Measurements from ENCODE around the gene PADI3. TPM values are rescaled to one million over a fixed set of nuclear protein-coding genes. Genes with fewer than 3 reads are reported as not detected.

The PADI3 gene
- total and polyA plus RNA-seq, 2 of the 13 experiments (the other 11 are each of a cell fraction or from before 2014, with no cell fraction given), result not detected

DNA sequence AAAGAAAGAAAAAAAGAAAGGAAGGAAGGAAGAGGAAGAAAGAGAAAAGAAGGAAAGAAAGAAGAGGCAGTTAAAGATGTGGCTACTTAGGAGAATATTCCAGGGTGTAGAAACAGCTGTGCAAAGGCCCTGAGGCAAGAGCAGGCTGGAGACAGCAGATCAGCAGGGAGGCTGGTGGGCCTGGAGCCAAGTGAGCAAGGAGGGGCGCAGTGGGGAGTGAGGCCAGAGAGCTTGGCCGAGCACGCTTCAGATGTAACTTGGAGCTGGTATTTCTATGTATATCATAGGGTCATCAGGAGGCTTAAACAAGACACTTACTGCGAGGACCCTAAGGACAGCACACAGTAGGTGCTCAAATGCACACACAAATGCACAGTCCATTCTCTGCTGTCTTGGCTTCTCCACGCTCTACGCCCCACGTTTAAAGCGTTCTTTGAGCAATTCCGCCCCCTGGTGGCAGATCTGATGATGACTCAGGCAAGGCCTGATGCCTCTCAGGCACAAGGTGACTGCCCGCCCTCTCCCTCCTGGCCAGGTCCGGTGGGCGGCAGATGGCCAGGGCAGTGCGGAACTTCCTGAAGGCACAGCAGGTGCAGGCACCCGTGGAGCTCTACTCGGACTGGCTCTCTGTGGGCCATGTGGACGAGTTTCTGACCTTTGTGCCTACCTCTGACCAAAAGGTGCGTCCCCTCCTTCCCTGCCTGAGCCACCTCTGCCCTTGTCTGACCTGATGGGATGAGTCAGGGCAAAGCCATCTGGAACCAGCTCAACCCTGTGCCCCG is 11.9 kb upstream of the PADI3 start (continued):
- TF ChIP-seq ZMYM2 (CRISPR knock-in tag; IDR thresholded peaks at IDR 0.05) (0 out of 2 replicates have a peak, but pooled peaks have one; percentile 29), NR2F1 (CRISPR knock-in tag; IDR thresholded peaks at IDR 0.05) (peak in 1 of 2 experiments; percentile 60; a peak in 2 of 4 replicates), ZNF282 (IDR thresholded peaks at IDR 0.05; ENCODE audit: partially characterized antibody) (no peak), ZNF225 (CRISPR knock-in tag; IDR thresholded peaks at IDR 0.05) (0 out of 2 replicates have a peak, but pooled peaks have one; percentile 43), NCOR1 (IDR thresholded peaks at IDR 0.05; ENCODE audit: borderline replicate concordance, low read length) (no peak), JUN (CRISPR knock-in tag; IDR thresholded peaks at IDR 0.05) (peak; percentile 48; the same call in 1 of the 2 replicates), RAD21 (CRISPR knock-in tag; IDR thresholded peaks at IDR 0.05) (peak; percentile 77), PAWR (CRISPR knock-in tag; IDR thresholded peaks at IDR 0.05; ENCODE audit: borderline replicate concordance) (no peak), ZFP36L2 (CRISPR knock-in tag; IDR thresholded peaks at IDR 0.05) (no peak), PPARG (CRISPR knock-in tag; conservative IDR thresholded peaks at IDR 0.05) (no peak), SCMH1 (CRISPR knock-in tag; IDR thresholded peaks at IDR 0.05; ENCODE audit: borderline replicate concordance) (no peak), HNRNPL (IDR thresholded peaks at IDR 0.05; ENCODE audit: low read depth, low read length) (0 out of 2 replicates have a peak, but pooled peaks have one; percentile 56), KLF16 (CRISPR knock-in tag; IDR thresholded peaks at IDR 0.05) (no peak), RXRA (CRISPR knock-in tag; IDR thresholded peaks at IDR 0.05) (peak; percentile 42; the same call in 1 of the 2 replicates), ZNF782 (CRISPR knock-in tag; IDR thresholded peaks at IDR 0.05; ENCODE audit: borderline replicate concordance) (no peak), ZFP1 (CRISPR knock-in tag; IDR thresholded peaks at IDR 0.05) (no peak), ZNF562 (CRISPR knock-in tag; IDR thresholded peaks at IDR 0.05; ENCODE audit: borderline replicate concordance) (no peak), HNRNPLL (IDR thresholded peaks at IDR 0.05; ENCODE audit: low read depth, low read length, poor library complexity, severe bottlenecking) (peak; percentile 32), ZFP62 (CRISPR knock-in tag; IDR thresholded peaks at IDR 0.05) (no peak), TGIF2 (CRISPR knock-in tag; IDR thresholded peaks at IDR 0.05) (no peak), ZNF780A (CRISPR knock-in tag; IDR thresholded peaks at IDR 0.05) (no peak), NR2F6 (IDR thresholded peaks at IDR 0.05) (peak; percentile 32; the same call in 1 of the 2 replicates), NR2F6 (CRISPR knock-in tag; IDR thresholded peaks at IDR 0.05) (0 out of 2 replicates have a peak, but pooled peaks have one; percentile 17)
- TF ChIP-seq, protein P1, sequence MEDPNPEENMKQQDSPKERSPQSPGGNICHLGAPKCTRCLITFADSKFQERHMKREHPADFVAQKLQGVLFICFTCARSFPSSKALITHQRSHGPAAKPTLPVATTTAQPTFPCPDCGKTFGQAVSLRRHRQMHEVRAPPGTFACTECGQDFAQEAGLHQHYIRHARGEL (CRISPR knock-in tag; IDR thresholded peaks at IDR 0.05), result 0 out of 2 replicates have a peak, but pooled peaks have one; percentile 30
- TF ChIP-seq, protein P2, sequence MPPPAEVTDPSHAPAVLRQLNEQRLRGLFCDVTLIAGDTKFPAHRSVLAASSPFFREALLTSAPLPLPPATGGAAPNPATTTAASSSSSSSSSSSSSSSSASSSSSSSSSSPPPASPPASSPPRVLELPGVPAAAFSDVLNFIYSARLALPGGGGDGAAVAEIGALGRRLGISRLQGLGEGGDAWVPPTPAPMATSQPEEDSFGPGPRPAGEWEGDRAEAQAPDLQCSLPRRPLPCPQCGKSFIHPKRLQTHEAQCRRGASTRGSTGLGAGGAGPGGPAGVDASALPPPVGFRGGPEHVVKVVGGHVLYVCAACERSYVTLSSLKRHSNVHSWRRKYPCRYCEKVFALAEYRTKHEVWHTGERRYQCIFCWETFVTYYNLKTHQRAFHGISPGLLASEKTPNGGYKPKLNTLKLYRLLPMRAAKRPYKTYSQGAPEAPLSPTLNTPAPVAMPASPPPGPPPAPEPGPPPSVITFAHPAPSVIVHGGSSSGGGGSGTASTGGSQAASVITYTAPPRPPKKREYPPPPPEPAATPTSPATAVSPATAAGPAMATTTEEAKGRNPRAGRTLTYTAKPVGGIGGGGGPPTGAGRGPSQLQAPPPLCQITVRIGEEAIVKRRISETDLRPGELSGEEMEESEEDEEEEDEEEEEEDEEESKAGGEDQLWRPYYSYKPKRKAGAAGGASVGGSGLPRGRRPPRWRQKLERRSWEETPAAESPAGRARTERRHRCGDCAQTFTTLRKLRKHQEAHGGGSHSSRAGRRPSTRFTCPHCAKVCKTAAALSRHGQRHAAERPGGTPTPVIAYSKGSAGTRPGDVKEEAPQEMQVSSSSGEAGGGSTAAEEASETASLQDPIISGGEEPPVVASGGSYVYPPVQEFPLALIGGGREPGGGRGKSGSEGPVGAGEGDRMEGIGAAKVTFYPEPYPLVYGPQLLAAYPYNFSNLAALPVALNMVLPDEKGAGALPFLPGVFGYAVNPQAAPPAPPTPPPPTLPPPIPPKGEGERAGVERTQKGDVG (CRISPR knock-in tag; IDR thresholded peaks at IDR 0.05; ENCODE audit: borderline replicate concordance), result no peak
- TF ChIP-seq, protein P3, sequence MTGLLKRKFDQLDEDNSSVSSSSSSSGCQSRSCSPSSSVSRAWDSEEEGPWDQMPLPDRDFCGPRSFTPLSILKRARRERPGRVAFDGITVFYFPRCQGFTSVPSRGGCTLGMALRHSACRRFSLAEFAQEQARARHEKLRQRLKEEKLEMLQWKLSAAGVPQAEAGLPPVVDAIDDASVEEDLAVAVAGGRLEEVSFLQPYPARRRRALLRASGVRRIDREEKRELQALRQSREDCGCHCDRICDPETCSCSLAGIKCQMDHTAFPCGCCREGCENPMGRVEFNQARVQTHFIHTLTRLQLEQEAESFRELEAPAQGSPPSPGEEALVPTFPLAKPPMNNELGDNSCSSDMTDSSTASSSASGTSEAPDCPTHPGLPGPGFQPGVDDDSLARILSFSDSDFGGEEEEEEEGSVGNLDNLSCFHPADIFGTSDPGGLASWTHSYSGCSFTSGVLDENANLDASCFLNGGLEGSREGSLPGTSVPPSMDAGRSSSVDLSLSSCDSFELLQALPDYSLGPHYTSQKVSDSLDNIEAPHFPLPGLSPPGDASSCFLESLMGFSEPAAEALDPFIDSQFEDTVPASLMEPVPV (CRISPR knock-in tag; IDR thresholded peaks at IDR 0.05), result no peak

Data from HepG2 (cell line).